SH-SY5Y (cell line): ENCODE results near the gene SNAP25.

ENCODE experiments used
- GATA2 ChIP-seq: IDR thresholded peaks from 2 replicates; pipeline ENCODE4 v1.6.1; 2011; ENCODE audit warnings: mild to moderate bottlenecking, low read depth, low read length
- GATA3 ChIP-seq: IDR thresholded peaks from 2 replicates; pipeline ENCODE4 v1.6.1; 2011; ENCODE audit warnings: low read depth, mild to moderate bottlenecking, low read length, moderate library complexity

- TF ChIP-seq GATA2 (no peak), GATA3 (no peak)
Measured at GRCh38 chr20:10250902-10251301, 32.3 kb downstream of the SNAP25 start.
